ENCODE measurements around the gene FMO2. TPM values are rescaled to one million over a fixed set of nuclear protein-coding genes. Genes with fewer than 3 reads are reported as not detected.

The FMO2 gene
- total and polyA plus RNA-seq, 2 donors (not counting 1 experiment from before 2014, with no cell fraction given), result 104 to 136 TPM

DNA sequence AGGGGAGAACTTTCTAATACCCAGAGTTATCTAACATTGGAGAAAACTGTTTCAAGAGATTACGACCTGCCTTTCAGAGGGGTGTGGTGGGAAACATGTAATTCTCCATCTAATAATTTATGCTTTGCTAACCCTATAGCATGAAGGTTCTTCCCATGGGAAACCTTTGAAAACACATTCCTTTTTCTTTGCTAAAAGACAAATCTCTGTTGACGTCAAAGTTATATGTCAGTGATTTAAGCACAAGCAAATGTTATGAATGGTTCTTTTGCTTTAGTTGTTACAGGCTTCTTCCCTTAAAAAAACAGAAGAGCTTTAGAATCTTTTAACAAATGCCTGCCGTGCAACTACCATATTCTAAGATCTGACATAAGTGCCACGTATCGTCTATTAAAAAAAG, 19.2 kb downstream of the FMO2 start:
- Histone ChIP-seq H4K20me1 (ENCODE audit: control insufficient read depth, extremely low read depth, insufficient read depth, low read length) (no peaks in the 10 kb centered on the region), H3K27me3 (ENCODE audit: control insufficient read depth, insufficient read depth, low read length) (no peaks in the 10 kb centered on the region)

DNA sequence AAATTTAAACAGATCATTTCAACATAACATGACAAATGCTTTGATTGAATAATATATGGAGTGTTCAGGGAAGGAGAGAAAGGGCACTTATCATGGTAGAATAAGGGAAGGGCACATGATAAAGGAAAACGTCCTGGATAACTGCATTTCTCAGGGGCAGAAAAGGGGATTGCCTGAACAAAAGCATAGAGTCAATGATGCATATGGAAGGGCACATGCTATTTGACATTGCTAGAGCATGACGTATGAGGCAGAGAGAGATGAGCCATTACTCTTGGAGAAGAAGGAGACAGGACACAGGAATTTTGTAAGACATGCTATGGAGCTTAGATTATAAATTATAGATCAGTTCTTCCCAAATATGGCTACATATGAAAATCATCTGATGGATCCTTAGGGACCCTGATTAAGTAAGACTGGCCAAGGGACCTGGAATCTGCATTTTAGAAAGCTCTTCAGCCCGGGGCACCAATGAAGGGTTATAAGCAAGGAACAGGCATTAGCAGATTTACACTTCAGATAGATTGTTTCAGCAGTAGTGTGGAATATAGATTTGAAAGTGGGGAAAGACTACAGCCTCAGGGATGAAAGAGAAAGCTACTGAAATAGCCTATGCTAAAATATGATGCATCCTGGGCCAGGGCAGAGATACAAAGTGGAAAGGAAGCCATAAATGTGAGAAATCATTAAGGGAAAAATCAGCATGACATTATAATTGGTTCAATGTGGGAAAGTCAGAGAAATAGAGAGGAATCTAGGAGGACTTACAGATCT, 21.3 kb downstream of the FMO2 start:
- Histone ChIP-seq H3K9ac (ENCODE audit: insufficient read depth, low read length) (no peak overlapping the region), H3K27ac (ENCODE audit: insufficient read depth, low read length) (no peak overlapping the region), H3K4me1 (ENCODE audit: control insufficient read depth, extremely low read depth, insufficient read depth, low read length) (no peaks in the 10 kb centered on the region), H3K27me3 (ENCODE audit: control insufficient read depth, insufficient read depth, low read length) (no peaks in the 10 kb centered on the region), H3K79me2 (ENCODE audit: control insufficient read depth, insufficient read depth, low read length) (no peaks in the 10 kb centered on the region), H3K4me3 (replicated peaks in 1 of 4; ENCODE audit: control extremely low read depth in 1 of 4, insufficient read depth in 1 of 4, low read depth in 3 of 4, low read length in 4 of 4) (no peak overlapping the region), H3K4me2 (ENCODE audit: extremely low read depth, insufficient read depth, low read length) (no peak overlapping the region), H2AFZ (ENCODE audit: low read length) (no peak overlapping the region), H4K20me1 (ENCODE audit: control insufficient read depth, extremely low read depth, insufficient read depth, low read length) (no peaks in the 10 kb centered on the region), H3K36me3 (ENCODE audit: control insufficient read depth, insufficient read depth, low read length) (no peaks in the 10 kb centered on the region), H3K9me3 (ENCODE audit: control insufficient read depth, insufficient read depth, low read depth, low read length) (no peaks in the 10 kb centered on the region)
- no peak for DNase-seq (ENCODE audit: low read depth in 2 of 2)
- no peak for TF ChIP-seq EZH2 (IDR thresholded peaks at IDR 0.05; ENCODE audit: low read length, missing control alignments)
- TF ChIP-seq, protein P1, sequence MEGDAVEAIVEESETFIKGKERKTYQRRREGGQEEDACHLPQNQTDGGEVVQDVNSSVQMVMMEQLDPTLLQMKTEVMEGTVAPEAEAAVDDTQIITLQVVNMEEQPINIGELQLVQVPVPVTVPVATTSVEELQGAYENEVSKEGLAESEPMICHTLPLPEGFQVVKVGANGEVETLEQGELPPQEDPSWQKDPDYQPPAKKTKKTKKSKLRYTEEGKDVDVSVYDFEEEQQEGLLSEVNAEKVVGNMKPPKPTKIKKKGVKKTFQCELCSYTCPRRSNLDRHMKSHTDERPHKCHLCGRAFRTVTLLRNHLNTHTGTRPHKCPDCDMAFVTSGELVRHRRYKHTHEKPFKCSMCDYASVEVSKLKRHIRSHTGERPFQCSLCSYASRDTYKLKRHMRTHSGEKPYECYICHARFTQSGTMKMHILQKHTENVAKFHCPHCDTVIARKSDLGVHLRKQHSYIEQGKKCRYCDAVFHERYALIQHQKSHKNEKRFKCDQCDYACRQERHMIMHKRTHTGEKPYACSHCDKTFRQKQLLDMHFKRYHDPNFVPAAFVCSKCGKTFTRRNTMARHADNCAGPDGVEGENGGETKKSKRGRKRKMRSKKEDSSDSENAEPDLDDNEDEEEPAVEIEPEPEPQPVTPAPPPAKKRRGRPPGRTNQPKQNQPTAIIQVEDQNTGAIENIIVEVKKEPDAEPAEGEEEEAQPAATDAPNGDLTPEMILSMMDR (conservative IDR thresholded peaks at IDR 0.05 in 1 of 2, IDR thresholded peaks at IDR 0.05 in 1 of 2; ENCODE audit: low read depth in 1 of 2, low read length in 2 of 2), result no peak

More for the DNA sequence above, 19.2 kb downstream of the FMO2 start:
- Histone ChIP-seq H3K9ac (ENCODE audit: insufficient read depth, low read length) (no peak overlapping the region), H3K4me2 (ENCODE audit: extremely low read depth, insufficient read depth, low read length) (no peak overlapping the region), H3K79me2 (ENCODE audit: control insufficient read depth, insufficient read depth, low read length) (no peaks in the 10 kb centered on the region), H3K27ac (ENCODE audit: insufficient read depth, low read length) (no peak overlapping the region), H2AFZ (ENCODE audit: low read length) (no peak overlapping the region), H3K4me1 (ENCODE audit: control insufficient read depth, extremely low read depth, insufficient read depth, low read length) (no peaks in the 10 kb centered on the region), H3K36me3 (ENCODE audit: control insufficient read depth, insufficient read depth, low read length) (no peaks in the 10 kb centered on the region), H3K9me3 (ENCODE audit: control insufficient read depth, insufficient read depth, low read depth, low read length) (no peaks in the 10 kb centered on the region), H3K4me3 (replicated peaks in 1 of 4; ENCODE audit: control extremely low read depth in 1 of 4, insufficient read depth in 1 of 4, low read depth in 3 of 4, low read length in 4 of 4) (no peak overlapping the region)
- no peak for TF ChIP-seq EZH2 (IDR thresholded peaks at IDR 0.05; ENCODE audit: low read length, missing control alignments)
- TF ChIP-seq, protein P1 (conservative IDR thresholded peaks at IDR 0.05 in 1 of 2, IDR thresholded peaks at IDR 0.05 in 1 of 2; ENCODE audit: low read depth in 1 of 2, low read length in 2 of 2), result no peak
- DNase-seq (ENCODE audit: low read depth in 2 of 2), result no peak

DNA sequence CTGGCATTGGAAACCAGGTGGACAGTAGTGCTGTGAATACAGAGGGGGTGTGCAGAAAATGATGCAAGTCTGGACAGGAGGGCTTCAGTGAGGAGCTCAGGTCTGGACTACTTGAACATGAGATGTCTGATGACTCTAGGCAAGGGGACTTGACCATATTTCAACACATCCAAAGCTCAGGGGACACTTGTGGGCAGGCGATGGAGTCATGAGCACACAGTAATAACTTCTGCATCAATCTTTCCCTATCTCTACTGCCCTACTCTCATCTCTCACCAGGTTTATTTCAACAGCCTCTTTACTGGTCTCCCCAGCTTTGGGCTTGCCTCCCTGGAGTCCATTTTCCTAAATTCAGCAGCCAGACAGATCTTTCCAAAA, 21.9 kb downstream of the FMO2 start:
- Histone ChIP-seq H4K20me1 (ENCODE audit: control insufficient read depth, extremely low read depth, insufficient read depth, low read length) (no peaks in the 10 kb centered on the region), H2AFZ (ENCODE audit: low read length) (no peak overlapping the region), H3K36me3 (ENCODE audit: control insufficient read depth, insufficient read depth, low read length) (no peaks in the 10 kb centered on the region), H3K9me3 (ENCODE audit: control insufficient read depth, insufficient read depth, low read depth, low read length) (no peaks in the 10 kb centered on the region), H3K9ac (ENCODE audit: insufficient read depth, low read length) (no peak overlapping the region), H3K4me2 (ENCODE audit: extremely low read depth, insufficient read depth, low read length) (no peak overlapping the region), H3K4me1 (ENCODE audit: control insufficient read depth, extremely low read depth, insufficient read depth, low read length) (no peaks in the 10 kb centered on the region), H3K27me3 (ENCODE audit: control insufficient read depth, insufficient read depth, low read length) (no peaks in the 10 kb centered on the region), H3K27ac (ENCODE audit: insufficient read depth, low read length) (no peak overlapping the region), H3K79me2 (ENCODE audit: control insufficient read depth, insufficient read depth, low read length) (no peaks in the 10 kb centered on the region), H3K4me3 (replicated peaks in 1 of 4; ENCODE audit: control extremely low read depth in 1 of 4, insufficient read depth in 1 of 4, low read depth in 3 of 4, low read length in 4 of 4) (no peak overlapping the region)
- no peak for TF ChIP-seq EZH2 (IDR thresholded peaks at IDR 0.05; ENCODE audit: low read length, missing control alignments)
- TF ChIP-seq, protein P1 (conservative IDR thresholded peaks at IDR 0.05 in 1 of 2, IDR thresholded peaks at IDR 0.05 in 1 of 2; ENCODE audit: low read depth in 1 of 2, low read length in 2 of 2), result no peak
- no peak for DNase-seq (ENCODE audit: low read depth in 2 of 2)
